HG03045 (cell line): ENCODE measurements around the gene DMRT2.

Experiments
- ATAC-seq: cut with Tn5 transposase; IDR thresholded peaks from one replicate; pipeline ENCODE4 v1.9.1; 2021; ENCODE audit warnings: mild to moderate bottlenecking, moderate library complexity; ENCODE audit not compliant: unreplicated experiment

DMRT2 gene

DNA sequence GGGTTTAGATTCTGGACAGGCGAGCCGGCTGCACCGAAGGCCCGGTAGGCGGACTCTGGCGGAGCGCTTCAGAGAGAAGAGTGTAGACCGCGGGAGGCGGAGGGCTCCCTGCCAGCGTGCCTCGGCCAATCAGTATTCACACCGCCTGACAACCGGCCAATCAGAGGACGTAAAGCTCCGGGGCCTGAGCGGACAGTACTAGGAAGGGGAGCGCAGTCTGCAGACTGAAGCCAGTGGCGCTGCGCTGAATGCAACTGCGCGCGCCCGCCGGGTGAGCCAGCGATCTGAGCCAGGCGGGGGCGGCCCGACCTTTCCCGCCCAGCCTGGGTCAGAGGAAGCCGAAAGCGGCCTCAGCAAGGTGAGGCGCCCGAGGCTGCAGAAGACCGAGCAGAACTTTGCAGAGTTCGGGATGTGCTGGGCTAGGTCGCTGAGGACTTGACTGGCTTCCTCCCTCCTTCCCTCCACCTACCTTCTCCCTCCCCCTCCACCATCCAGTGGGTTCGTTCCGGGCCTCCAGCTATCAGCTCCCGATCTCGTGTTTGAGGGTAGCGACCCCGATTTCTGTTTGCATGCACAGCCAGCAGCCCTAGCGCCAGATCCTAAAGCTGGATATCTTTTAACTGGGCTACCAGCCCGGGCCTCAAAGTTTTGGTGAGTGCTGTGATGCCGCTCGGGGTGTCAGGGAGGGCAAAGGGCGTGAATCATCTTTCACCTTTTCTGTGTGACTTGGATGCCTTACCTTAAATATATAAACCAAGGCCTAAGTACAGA, at the start of gene DMRT2:
Gene DMRT2 (plus strand): TSS at position 233 of the 771 bp plus-strand sequence. CDS start 1,257 bp downstream, outside the sequence.
- no peak for ATAC-seq

DNA sequence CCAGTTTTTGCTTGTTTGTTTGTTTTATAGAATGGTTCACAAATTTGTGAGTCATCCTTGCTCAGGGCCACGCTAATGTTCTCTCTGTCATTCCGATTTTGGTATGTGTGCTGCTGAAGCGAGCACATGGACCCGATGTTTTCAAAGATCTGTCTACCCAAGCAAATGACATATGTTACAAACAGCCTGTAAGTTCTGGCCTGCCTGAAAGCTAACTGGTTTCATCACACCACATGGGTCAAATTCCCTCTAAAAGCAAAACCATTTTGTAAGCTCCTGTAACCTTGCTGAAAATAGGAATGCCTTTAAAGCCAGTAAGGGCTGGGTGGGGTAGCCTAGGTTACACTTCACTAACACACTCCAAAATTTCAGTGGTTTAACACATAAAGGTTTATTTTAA, 48.3 kb upstream of the DMRT2 start:
- no peak for ATAC-seq

DNA sequence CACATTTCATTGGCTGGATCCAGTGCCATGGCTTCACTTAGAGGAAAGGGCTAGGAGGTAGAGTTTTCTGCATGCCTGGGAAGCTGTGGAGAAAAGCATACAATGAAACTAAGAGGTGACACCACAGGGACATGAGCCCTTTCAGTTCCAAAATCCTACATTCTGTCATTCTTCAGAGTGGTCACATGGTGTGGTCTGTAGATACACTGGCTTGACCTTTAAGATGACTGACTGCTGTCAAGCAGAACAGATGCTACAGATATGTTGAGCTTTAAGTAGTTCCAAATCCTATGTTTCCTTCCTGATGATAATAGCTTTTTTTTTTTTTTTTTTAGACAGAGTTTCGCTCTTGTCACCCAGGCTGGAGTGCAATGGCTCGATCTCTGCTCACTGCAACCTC, 47.5 kb upstream of the DMRT2 start:
- no peak for ATAC-seq

DNA sequence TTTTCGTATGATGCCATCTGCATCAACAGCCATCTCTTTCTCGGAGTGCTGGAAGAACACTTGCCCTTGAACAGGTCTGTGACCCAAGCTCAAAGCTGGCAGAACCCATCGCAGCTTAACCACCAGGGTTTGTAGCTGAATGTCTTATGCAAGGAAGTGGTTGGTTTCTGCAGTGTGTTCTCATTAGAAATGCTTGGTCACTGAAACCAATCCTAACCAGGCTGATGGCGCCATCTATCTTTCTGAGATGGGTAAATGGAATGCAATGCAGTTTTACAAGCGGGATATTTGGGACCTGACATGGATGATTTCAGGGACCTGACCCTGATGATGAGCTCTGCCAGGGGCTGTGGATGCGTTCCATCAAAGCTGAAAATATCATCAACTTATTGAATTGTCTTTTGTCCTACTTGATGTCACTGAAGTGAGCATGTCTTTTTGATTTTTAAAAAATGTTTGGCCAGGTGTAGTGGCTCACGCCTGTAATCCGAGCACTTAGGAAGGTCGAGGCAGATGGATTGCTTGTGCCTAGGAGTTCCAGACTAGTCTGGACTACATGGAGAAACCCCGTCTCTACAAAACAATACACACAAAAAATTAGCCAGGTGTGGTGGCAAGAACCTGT, 45.0 kb upstream of the DMRT2 start:
- no peak for ATAC-seq

DNA sequence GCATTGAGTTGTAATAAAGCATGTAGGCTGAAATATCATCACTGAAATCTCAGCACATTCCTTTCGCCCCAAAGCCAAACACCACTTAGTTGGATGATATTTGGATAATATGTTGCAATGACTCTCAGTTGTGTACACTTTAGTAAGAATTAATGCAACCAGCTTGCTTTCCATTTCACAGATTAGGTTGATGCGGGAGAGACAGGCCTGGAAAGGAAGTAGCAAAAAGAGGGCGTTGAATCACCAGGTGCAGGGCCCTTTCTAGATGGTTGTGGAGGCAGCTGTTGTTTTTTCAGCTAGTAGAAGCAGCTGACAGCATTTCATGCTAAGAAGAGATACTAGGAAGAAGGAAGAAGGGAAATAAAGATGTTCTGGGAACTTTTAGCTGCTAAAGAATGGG, 42.8 kb upstream of the DMRT2 start:
- ATAC-seq, result no peak

DNA sequence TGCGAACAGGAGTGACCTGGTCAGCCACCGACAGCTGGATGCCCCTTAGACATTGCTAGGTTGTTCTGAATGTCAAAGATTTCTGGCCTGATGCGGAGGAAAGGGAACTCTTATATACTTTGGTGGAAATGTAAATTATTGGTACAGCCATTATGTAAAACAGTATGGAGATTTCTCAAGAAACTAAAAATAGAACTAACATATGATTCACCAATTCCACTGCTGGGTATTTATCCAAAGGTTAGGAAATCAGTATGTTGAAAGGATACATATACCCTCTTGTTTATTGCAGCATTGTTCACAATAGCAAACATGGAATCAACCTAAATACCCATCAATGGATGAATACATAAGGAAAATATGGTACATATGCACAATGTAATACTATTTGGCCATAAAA, 41.9 kb upstream of the DMRT2 start:
- no peak for ATAC-seq

DNA sequence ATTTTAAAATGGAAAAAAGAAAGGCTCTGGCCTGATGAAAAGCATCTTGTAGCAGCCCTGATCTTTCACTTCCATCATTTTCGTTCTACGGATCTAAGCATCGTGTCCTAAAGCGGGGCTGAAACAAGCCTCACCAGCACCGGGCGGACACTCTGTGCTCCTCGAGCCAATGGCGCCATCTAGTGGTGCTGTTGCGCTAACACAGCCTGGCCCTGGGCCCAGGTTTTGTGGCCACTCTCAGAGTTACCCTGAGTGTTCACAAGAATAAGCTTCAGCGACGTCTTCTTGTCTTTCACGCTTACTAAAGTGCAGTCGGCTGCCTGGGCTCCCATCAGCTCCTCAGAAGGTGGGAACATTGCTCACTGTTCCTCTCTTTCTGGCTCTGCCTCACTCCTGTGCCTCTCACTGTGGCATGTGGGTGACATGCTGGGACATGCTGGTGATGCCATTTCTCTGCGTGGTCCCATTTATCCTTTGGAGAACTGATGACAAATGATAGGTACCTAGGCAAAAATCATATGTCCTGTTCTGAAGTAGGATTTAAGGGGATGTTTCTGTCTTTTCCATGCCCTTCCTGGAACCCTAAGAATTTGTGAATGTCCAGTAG, 41.0 kb upstream of the DMRT2 start:
- ATAC-seq, result peak; percentile 90

DNA sequence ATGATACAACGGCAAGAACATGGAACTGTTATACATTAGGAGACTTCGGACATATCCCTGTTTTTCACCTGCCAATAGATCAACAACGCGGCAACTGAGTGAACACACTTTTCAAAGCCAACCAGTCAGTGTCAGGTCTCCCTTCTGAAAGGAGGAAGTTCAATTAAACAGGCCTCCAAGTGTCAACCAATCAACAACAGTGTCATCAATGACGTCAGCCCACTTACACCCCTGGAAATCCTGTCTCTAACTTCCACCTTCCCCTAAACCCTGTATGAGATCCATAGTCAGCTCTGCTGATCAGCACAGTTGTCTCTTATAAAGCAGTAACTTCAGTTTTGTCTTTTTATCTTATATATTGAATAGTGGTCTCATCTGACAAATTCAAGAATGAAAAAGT, 37.1 kb upstream of the DMRT2 start:
- no peak for ATAC-seq

DNA sequence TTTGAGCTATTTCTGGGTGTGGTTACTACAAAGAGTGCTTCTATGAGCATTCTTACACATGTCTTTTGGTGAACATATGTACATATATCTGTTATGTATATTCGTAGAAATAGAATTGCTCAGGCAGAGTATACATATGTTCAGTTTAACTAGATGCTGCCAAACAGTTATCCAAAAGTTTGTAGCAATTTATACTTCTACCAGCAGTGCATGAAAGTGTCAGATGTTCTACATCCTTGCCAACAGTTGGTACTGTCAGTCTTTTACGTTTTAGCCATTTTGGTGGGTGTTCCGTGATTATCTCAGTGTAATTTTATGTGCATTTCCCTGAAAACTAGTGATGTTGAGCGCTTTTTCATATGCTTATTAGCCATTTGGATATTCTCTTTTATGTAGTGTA, 35.9 kb upstream of the DMRT2 start:
- no peak for ATAC-seq

DNA sequence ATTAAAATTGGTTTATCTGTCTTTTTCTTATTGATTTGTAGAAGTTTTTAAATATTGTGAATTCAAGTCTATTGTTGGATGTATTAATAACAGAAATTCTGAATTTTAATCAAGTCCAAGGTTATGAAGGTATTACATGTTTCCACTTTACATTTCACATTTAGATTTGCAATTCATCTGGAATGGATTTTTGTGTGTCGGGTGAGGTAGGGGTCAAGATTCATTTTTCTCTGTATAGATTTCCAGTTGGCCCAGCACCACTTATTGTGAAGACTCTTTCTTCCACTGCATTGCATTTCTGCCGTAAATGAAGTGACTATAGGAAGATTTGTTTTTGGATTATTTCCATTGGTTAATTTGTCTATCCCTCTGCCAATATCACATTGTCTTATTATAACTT, 35.5 kb upstream of the DMRT2 start:
- ATAC-seq, result no peak

DNA sequence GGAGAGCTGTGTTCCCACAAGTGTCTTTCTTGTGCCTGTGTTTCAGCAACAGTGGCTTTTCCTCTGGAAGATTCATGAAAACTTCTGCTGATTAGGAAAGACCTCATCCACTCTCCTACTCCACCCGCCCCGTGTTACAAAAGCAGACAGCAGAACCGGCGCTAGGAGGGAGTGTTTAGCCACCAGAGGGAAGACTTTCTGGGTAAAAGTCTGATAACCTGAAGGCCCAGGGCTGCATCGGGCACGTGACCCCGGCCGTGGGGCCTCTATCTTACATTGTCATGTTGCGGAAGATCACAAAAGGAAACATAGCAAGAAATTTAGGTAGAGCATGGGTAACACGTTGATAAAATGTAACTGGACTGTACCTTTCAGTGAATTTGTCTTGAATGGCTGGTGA, 32.0 kb upstream of the DMRT2 start:
- ATAC-seq, result no peak

DNA sequence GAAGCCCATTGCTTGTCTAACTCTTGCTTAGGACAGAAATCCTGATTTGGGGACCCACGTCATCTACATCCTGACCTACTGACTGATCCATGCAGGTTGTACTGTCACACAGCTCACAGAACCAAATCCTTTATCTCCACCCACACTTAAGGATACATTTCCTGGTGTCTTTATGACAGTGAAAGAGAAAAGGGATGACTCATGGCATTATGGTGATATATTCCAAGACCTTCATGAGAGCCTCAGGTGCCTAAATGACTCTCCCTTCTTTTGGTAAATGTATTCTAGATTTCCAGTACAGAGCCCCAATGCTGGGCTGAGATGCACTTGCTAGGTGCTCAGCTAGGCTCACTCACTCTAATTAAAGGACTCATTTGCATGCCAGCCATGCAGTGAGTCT, 26.0 kb upstream of the DMRT2 start:
- ATAC-seq, result no peak

DNA sequence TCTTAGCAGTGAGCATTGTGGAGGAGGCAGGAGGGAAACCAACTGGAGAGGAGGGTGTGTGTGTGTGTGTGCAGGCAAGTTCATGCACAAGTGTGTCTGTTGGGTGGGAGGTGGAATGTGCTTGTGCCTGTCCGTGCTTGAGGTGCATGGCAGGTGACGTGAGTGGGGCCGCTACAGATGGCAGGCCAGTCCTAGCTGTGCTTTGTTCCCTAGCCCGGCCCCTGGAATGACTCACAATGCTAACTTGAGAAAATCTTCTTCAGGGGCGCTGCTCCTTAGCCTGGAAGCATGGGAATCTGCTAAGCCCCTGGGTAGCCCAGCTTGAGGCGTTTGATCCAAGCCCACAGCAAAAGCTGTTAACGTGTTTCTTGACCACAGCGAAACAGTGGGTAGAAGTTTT, 25.0 kb upstream of the DMRT2 start:
- ATAC-seq, result no peak

DNA sequence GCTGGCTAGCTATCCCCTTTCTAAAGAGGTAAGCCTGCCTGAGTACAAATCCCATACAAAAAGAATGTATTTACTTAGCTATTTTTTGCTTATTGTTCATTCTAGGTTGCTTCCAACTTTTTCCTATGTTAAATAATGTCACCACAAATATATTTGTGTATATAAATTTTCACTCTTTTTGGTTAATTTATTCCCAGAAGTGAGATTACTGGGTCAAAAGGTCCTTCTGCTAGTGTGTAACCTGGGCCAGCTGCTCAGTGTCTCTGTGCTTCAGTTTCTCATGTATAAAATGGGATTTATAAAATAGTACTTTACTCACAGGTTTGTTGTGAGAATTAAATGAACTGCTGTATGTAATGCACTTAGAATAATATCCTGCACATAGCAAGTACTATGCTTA, 23.9 kb upstream of the DMRT2 start:
- no peak for ATAC-seq

DNA sequence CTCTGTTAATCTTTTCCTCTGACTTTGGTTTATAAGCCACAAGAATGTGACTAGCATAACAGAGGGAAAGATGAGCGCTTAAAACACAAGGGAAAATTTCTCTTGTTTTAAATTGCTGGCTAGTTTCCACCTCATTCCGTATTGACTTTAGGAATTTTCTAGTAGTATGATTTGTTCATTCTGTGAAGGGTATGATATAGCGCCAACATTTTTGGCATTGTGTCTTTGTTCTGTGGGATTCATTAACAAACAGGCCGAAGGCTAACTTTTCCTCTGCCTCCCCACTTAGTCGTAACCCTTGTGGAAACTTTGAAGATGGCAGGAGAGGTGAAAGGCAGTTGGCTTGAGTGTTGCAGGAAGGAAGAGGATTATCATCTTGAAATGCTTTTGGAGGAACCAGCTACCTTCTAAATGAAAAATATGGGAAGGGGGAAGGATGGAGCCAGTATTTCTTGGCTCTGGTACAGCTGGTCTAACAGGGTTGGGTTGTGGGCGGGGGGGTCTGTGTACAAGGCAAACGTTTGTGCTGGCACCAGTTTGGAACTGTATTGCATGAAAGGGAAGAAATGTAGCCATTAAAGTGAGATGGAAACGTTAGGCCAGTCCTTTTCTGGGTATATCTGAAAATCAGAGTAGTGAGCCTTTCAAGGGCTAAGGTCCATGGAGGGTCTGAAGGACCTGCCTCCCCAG, 21.5 kb upstream of the DMRT2 start:
- no peak for ATAC-seq

DNA sequence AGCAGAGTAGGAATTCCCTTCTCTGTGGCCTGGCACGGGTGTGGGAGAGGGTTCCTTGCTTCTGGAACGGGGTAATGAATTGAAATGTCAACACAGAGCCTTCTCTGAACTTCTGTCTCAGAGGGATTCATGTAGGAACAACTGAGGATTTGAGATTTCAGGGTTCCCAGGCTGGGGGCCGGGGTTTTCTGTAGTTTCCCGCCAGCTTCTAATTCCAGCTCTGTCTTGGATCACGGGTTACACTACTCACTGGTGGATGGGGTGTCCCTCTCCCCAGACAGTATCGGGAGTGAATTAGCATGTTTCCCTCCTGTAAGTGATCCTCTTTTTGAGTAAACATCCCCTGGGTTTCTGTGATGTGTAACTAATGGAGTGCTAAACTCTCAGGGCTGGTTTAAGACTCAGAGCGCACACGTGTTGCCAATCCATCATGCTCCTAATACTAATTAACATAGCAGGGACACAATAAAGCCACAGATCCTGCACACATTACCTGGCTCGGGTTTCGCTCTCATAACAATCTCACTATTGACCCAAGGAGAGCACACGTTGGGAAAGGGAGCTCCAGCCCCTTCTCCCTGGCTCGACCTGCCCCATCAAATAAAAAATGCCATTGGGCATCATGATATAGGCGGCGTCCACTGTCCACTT, 18.1 kb upstream of the DMRT2 start:
- ATAC-seq, result no peak

DNA sequence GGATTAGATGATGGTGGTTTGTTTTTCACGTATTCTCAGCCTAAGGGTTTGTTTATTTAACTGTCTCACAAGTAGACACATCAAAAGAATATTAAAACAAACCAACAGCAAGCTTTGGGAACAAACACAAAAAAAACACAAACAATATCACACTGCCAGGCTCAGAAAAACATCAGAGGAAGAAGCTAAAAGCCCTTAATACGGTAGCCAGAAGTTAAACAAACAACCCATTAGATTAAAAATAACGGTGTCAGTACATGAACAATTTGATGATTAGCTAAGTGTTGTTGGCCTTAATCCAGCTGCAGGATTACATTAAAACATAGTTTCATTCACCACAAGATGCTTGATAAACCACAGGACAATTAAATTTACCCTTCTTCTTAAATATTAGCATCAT, 15.9 kb upstream of the DMRT2 start:
- ATAC-seq, result no peak

DNA sequence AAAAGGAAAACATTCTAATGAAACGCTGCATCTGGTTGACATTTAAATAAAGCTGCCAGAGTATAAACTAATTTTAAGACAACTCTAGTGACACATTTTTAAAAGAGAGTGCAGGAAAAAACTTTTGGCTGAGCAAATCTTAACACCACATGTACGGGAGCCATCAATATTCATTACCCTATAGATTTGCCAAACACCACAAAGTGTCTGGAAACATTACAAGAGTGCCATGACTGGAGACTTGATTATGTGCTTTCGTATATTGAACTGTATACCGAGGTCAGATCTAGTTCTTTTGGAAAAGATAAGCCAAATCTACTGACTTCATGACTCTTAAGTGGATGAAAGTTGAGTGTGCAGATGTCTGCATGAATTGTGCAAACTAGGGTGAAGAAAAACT, 10.6 kb upstream of the DMRT2 start:
- no peak for ATAC-seq

DNA sequence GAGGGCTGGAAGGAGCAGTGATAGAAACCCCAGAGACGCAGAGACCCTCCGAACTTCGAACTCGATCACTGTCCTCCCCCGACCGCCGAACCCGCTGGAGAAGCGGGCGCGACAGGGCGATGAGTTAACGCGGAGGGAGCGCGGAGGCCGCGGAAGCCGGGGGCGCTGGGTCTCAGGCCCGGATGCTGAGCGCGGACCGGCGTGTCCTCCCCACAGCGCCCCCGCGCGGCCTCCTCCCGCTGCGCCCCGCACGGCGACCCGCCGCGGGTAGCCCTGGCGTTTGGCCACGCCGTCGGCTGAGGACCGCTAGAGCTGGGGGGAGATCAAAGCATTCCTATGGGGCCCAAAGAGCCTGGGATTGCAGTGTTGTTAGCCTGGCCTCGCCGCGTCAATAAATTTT, 7.7 kb upstream of the DMRT2 start:
- no peak for ATAC-seq

DNA sequence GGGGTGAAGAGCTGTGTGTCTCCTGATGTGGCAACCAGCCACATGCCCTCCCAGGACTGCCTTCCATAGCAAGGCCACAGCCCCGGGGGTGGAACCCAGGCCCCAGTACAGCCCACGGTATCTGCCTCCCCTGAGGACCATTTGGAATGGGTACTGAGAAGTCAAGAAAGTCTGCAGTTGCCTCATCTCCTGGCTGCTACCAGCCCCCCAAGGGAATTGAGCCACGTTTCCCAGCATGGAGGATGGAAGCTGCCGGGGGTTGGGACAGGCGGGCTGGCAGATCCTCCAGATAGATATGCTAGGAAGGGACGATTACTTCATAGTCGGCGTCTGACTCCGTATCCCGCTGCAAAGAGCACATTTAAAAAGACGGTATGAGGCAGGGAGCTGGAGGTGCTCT, 5.5 kb upstream of the DMRT2 start:
- no peak for ATAC-seq
